NCI-H1930 (cell line): ENCODE results near the gene MYL6.
"Not testable (repeated sequence)": the region's sequence is repeated elsewhere in the genome, so short reads cannot be mapped to it uniquely, and the experiment has no call there.

Source experiments
- DNase-seq, 2 experiments: peaks; one replicate each; lab custom pipeline; 2025; lab: John Stamatoyannopoulos, UW

MYL6 gene

GRCh38 chr12:56156464-56157200, 1.5 kb upstream of the MYL6 start:
- DNase-seq, result not testable (repeated sequence)

DNA sequence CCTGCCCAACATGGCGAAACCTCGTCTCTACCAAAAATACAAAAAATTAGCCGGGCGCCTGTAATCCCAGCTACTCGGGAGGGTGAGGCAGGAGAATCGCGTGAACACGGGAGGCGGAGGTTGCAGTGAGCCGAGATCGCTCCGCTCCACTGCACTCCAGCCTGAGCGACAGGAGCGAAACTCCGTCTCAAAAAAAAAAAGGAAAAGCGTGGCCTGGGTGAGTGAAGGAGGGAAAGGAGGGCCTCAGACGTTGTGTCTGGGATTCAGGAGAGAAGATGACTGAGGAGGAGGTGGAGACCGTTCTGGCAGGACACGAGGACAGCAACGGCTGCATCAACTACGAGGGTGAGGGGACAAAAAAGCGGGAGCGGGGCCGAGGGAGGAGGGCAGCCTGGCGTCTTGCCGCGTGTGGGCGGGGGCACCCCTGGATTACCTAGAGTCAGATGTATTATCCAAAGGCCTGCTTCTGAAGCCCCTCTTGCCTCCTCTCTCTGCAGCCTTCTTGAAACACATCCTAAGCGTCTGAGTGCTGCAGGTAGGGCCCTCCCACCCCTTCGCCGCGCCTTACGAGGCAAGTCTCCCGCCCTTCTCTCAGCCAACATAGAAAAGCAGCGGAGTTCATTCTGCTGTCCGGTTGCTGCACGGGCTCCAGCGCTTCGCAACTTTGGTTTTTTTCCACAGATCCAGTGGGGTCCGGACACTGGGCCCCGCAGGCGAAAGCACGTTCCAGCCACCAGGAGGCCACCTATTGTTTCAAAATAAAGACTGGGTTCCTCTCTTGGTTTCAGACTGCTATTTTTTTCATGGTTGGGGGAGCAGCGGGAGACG, 744 bp upstream of the MYL6 start:
- DNase-seq, result peak; percentile 33 to 71

DNA sequence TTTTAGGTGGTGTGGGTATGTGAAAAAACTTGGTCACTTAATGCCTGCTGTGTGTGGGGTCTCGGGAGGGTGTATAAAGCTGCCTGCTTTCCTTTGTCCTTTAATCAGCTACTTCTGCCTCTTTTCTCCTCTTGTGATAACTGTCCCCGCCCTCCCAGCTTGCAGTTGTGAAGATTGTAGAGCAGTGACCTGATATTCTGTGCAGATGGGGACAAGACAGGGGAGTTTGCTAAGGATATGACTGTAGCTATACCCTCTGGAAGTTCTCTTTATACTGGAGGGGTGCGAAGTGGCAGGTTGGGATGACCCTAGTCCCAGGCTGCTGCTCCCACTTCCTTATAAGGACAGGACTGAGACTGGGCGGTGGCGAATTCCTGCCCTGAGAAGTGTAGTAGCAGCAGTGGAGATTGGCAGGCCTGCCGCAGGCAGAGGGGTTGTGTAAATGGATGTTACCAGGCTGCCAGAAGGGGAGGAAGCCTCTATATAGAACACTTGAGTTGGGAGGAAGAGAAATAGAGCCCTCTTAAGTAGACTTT, 835 bp downstream of the MYL6 start:
- DNase-seq, result no peak

DNA sequence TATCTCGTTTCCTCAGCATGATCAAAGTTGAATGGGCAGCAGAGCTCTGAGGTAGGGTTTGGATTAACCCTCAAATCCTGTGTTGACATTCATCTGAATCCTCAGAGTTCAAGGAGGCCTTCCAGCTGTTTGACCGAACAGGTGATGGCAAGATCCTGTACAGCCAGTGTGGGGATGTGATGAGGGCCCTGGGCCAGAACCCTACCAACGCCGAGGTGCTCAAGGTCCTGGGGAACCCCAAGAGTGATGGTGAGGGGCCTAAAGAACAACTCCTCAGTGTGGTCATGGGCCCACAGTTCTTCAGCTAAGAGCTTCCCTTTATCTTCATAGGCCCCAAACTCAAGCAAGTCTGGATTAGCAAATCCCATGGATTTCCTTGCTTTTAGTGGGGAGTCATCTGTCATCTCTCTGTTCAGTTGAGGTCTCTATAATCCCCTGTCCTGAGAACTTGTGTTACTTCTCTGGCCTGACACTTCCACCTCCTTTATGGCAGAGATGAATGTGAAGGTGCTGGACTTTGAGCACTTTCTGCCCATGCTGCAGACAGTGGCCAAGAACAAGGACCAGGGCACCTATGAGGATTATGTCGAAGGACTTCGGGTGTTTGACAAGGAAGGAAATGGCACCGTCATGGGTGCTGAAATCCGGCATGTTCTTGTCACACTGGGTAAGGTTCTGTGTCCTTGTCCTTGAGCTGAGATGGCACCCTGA, 1.5 kb downstream of the MYL6 start:
- DNase-seq, result no peak

DNA sequence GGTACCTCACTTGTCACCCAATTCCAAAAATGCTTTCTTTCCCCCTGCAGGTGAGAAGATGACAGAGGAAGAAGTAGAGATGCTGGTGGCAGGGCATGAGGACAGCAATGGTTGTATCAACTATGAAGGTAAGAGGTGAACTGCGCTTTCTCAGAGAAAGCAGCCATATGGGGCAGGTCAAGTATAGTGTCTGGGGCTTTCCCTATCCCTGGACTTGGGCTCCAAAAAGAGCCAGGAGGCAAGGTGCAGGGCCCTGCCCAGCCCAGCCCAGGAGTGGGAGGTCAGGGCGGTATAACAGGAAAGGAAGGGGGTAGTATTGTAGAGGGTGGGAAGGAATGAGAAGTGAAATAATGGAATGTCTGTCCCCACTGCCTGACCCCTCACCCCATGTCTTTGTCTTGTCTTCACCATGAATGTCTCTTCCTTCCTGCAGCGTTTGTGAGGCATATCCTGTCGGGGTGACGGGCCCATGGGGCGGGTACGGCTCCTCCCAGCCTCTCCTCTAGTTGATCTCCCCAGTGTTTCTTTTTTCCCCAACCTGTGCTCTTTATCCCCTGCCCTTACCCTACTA, 2.1 kb downstream of the MYL6 start:
- no peak for DNase-seq

- no peak for DNase-seq
These were observed 2.9 kb downstream of the MYL6 start for GRCh38 chr12:56160894-56161689.

- no peak for DNase-seq
These were observed 3.7 kb downstream of the MYL6 start for GRCh38 chr12:56161690-56162351.

GRCh38 chr12:56162468-56163290, 4.5 kb downstream of the MYL6 start:
- no peak for DNase-seq

GRCh38 chr12:56163533-56164344, 5.6 kb downstream of the MYL6 start:
- no peak for DNase-seq

DNA sequence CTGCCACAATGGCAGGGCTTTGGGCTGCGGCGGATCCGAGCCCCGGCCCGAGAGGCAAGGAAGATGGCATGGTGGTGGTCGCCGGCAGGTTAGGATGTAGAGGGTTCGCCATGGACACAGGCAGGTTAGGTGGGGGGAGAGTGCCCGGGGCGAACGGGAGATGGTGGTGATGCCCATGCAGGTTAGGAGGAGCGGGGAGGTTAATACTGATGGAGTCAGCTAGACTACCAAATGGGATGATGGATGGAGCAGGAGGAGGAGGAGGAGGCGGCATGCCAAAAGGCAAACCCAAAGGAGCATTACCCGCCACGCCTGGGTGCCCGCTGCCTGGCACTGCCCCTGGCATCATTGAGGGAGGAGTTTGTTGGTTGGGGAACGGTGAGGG, 6.2 kb downstream of the MYL6 start:
- no peak for DNase-seq

DNA sequence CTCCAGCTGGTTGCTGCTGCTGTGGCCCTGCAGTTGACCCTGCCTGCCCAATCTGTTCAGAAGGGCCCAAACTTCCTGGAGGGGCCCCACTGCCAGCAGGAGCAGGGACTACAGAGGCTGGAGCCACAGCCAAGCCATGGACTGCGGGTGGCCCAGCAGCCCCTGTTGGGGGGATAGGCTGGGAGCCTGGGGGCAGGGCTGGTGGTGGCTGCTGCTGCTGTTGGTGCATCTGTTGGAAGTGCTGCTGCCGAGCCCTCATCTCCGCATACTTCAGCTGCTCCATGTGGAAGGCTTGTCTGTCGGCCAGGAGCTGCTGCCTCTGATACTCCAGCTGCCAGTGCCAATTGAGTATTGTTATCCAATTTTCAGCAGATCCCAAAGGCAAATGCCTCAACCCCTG, 7.2 kb downstream of the MYL6 start:
- no peak for DNase-seq

GRCh38 chr12:56169229-56169759, 11.1 kb downstream of the MYL6 start:
- no peak for DNase-seq

- DNase-seq, result no peak
These were observed 14.7 kb downstream of the MYL6 start for GRCh38 chr12:56172839-56173238.

- DNase-seq, result no peak
These were observed 20.2 kb downstream of the MYL6 start for GRCh38 chr12:56178347-56178746.

- DNase-seq, result no peak
These were observed 28.8 kb downstream of the MYL6 start for GRCh38 chr12:56186957-56187356.

- DNase-seq, result no peak
These were observed 30.1 kb downstream of the MYL6 start for GRCh38 chr12:56188131-56188777.

DNA sequence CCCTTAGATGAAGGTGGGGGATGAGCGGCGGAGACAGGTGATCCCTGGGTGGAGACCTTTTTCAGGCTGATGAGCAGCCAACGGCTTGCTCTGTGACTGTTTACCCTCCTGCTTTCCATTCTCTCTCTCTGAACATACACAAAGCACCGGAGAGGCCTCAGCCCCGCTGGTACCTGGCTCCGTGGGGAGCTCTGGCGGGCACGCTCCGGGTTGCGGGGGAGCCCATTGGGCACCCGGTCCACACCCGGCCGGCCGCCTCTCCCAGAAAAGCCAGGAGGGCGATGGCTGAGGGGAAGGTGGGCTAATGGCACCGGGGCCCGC, 30.6 kb downstream of the MYL6 start:
- no peak for DNase-seq
